Endothelial cell (in vitro differentiated cells): ENCODE measurements around the gene HTR1D. TPM values are rescaled to one million over a fixed set of nuclear protein-coding genes. Genes with fewer than 3 reads are reported as not detected.

Experiments used
- DNase-seq: peaks from one replicate; pipeline ENCODE4 v3.0.0; 2021; ENCODE audit warnings: low spot score
- H3K27ac Mint-ChIP-seq: one replicate; pipeline ENCODE4 v1.8.0; 2021; ENCODE audit warnings: mixed read lengths, inconsistent platforms; ENCODE audit not compliant: unreplicated experiment
- H3K27me3 Mint-ChIP-seq: one replicate; pipeline ENCODE4 v1.8.0; 2021; ENCODE audit warnings: mild to moderate bottlenecking, moderate library complexity, mixed read lengths, inconsistent platforms; ENCODE audit not compliant: unreplicated experiment
- H3K36me3 Mint-ChIP-seq: one replicate; pipeline ENCODE4 v1.8.0; 2021; ENCODE audit warnings: mild to moderate bottlenecking, low read depth, mixed read lengths, inconsistent platforms; ENCODE audit not compliant: unreplicated experiment
- H3K4me1 Mint-ChIP-seq: one replicate; pipeline ENCODE4 v1.8.0; 2021; ENCODE audit warnings: mild to moderate bottlenecking, mixed read lengths, inconsistent platforms; ENCODE audit not compliant: unreplicated experiment
- H3K4me3 Mint-ChIP-seq: one replicate; pipeline ENCODE4 v1.8.0; 2021; ENCODE audit warnings: mild to moderate bottlenecking, mixed read lengths, inconsistent platforms; ENCODE audit not compliant: unreplicated experiment
- H3K9me3 Mint-ChIP-seq: one replicate; pipeline ENCODE4 v1.8.0; 2021; ENCODE audit warnings: mixed read lengths, inconsistent platforms; ENCODE audit not compliant: unreplicated experiment
- total RNA-seq: library from RNA; stranded (reverse); fragmentation: NEBNext Ultra II Directional; extraction: Animal tissue kit (Norgen Biotek cat#: 25700); gene quantifications from one replicate; pipeline ENCODE4 v1.2.1, GENCODE V29; 2021; ENCODE audit not compliant: unreplicated experiment
- TF ChIP-seq, protein P1 (sequence below): fragments of 200-600 bp; sonication (generic); IDR thresholded peaks from one replicate; pipeline ENCODE4 v1.5.0; 2021; ENCODE audit warnings: antibody characterized with exemption; ENCODE audit not compliant: unreplicated experiment

The HTR1D gene
- total RNA-seq, 1 donor from 2014 or later, result 0.54 TPM

DNA sequence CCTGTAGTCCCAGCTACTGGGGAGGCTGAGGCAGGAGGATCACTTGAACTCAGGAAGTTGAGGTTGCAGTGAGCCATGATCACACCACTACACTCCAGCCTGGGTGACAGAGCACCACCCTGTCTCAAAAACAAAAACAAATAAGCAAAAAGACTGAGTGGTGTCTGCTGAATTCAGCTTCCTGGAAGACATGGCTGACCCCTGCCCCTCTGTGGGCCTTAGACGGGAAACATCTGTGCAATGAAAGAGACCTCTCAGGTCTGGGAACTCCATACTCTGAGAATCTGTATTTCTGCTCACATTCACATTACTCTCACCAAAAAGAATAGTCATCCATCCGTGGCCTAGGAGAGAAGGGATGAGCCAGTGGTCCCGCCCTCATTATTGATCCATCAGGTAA is 2.0 kb downstream of the HTR1D start:
- no peaks in the 10 kb centered on the region for H3K9me3 Mint-ChIP-seq
- no peak overlapping the region for H3K27ac Mint-ChIP-seq
- TF ChIP-seq, protein P1, sequence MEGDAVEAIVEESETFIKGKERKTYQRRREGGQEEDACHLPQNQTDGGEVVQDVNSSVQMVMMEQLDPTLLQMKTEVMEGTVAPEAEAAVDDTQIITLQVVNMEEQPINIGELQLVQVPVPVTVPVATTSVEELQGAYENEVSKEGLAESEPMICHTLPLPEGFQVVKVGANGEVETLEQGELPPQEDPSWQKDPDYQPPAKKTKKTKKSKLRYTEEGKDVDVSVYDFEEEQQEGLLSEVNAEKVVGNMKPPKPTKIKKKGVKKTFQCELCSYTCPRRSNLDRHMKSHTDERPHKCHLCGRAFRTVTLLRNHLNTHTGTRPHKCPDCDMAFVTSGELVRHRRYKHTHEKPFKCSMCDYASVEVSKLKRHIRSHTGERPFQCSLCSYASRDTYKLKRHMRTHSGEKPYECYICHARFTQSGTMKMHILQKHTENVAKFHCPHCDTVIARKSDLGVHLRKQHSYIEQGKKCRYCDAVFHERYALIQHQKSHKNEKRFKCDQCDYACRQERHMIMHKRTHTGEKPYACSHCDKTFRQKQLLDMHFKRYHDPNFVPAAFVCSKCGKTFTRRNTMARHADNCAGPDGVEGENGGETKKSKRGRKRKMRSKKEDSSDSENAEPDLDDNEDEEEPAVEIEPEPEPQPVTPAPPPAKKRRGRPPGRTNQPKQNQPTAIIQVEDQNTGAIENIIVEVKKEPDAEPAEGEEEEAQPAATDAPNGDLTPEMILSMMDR, result no peak
- no peak overlapping the region for H3K4me3 Mint-ChIP-seq
- H3K4me1 Mint-ChIP-seq, result peaks cover 8% of the 10 kb centered on the region
- DNase-seq, result no peak
- H3K36me3 Mint-ChIP-seq, result no peaks in the 10 kb centered on the region
- peaks cover 16% of the 10 kb centered on the region for H3K27me3 Mint-ChIP-seq

DNA sequence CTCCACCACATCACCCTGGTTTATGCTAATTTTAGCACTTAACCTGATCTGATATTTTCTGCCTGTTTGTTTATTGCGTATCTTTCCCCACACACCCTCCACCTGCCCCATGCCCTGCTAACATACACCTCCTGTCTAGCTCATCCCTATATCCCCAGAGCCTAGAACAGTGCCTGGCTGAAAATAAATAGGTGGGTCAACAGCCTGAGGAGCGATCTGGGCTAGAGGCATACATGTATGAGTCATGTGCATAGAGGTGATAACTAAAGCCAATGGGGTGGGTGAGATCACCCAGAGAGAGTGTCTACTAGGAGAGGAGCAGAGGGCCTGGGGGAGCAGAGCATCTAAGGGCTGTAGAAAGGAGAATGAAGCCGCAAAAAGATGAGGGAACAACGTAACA is 2.7 kb downstream of the HTR1D start:
- no peak overlapping the region for H3K27ac Mint-ChIP-seq
- peaks cover 16% of the 10 kb centered on the region for H3K27me3 Mint-ChIP-seq
- H3K4me1 Mint-ChIP-seq, result peaks cover 8% of the 10 kb centered on the region
- no peaks in the 10 kb centered on the region for H3K9me3 Mint-ChIP-seq
- no peak overlapping the region for H3K4me3 Mint-ChIP-seq
- TF ChIP-seq, protein P1, result no peak
- no peak for DNase-seq
- no peaks in the 10 kb centered on the region for H3K36me3 Mint-ChIP-seq

DNA sequence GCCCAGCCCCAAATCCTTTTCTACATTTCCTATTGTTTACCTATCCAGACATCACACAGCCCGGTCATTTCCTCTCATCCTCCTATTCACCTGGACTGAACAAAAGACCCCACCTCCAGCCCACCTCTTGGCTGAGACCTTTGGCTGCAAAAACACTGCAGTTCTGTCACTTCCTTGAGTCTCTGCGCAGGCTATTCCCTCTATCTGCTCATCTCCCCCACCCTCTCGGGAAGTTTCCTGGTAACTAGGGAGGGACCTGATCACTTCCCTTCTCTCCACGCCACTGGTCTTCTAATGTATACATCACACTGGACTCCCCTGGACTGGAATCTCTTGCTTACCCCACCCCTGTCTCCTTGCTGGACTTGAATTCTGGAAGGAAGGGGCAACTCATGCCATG is 5.3 kb downstream of the HTR1D start:
- no peaks in the 10 kb centered on the region for H3K9me3 Mint-ChIP-seq
- no peak for DNase-seq
- H3K4me3 Mint-ChIP-seq, result no peak overlapping the region
- H3K27me3 Mint-ChIP-seq, result peaks cover 7% of the 10 kb centered on the region
- TF ChIP-seq, protein P1, result no peak
- H3K4me1 Mint-ChIP-seq, result peaks cover 8% of the 10 kb centered on the region
- H3K27ac Mint-ChIP-seq, result no peak overlapping the region
- H3K36me3 Mint-ChIP-seq, result no peaks in the 10 kb centered on the region

DNA sequence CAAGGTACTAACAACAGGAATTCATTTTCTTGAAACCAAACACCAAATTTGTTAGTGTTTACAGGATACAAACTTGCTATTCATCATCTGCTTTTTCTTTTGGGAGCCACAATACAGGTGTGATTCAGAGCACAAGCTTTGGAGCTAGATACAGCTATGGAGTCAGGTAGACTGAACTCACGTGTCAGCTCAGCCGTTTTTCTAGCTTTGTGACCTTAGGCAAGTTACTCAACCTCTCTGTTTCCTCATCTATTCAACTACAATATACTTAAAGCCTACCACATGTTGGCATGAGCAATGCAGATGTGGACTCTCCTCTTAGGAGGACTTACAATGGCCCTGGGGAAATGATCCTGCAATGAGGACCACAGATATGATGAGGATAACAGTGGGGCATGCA is 6.3 kb downstream of the HTR1D start:
- TF ChIP-seq, protein P1, result no peak
- no peak for DNase-seq
- Mint-ChIP-seq H3K27ac (no peak overlapping the region), H3K36me3 (no peaks in the 10 kb centered on the region), H3K9me3 (no peaks in the 10 kb centered on the region), H3K4me3 (no peak overlapping the region), H3K27me3 (peaks cover 6% of the 10 kb centered on the region), H3K4me1 (peaks cover 8% of the 10 kb centered on the region)

DNA sequence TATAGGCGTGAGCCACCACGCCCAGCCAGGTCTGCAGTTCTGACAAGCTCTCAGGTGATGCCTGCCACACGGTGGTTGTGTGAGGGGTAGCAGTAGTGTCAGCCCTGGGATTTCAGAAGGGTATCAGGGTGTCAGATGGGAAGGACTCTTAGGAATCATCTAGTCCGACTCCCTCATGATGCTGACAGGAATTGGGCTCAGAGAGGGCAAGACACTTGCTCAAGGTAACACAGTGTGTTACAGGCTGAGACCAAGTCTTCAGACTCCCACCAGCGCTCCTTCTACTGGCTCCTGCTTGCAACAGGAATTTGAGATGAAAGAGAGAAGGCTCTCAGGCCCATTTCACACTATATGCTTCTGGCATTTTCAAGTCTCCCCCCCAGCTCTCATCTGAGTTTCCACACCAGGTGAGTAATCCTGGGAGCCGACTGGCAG is 6.9 kb downstream of the HTR1D start:
- DNase-seq, result no peak
- Mint-ChIP-seq H3K4me3 (no peak overlapping the region), H3K27ac (no peak overlapping the region), H3K9me3 (no peaks in the 10 kb centered on the region), H3K36me3 (no peaks in the 10 kb centered on the region), H3K4me1 (peaks cover 8% of the 10 kb centered on the region), H3K27me3 (peaks cover 10% of the 10 kb centered on the region)
- TF ChIP-seq, protein P1, result no peak
